K562 (cell line): ENCODE measurements around the gene TUT1.

Experiments
- ESRRA ChIP-seq: fragments of 450-650 bp; IDR thresholded peaks from 2 replicates; pipeline ENCODE4 v1.6.1; 2014; ENCODE audit warnings: low read depth, mild to moderate bottlenecking, moderate library complexity, borderline replicate concordance
- IRF2 ChIP-seq: sonication (generic); formaldehyde crosslinking; IDR thresholded peaks from 2 replicates; pipeline ENCODE4 v1.8.1; 2022; ENCODE audit warnings: mild to moderate bottlenecking, missing genetic modification reagents
- SOX6 ChIP-seq: fragments of 450-650 bp; IDR thresholded peaks from 2 replicates; pipeline ENCODE4 v1.6.1; 2014; ENCODE audit warnings: mild to moderate bottlenecking

- no peak for TF ChIP-seq IRF2 (CRISPR knock-in tag)
- no peak for TF ChIP-seq ESRRA
- TF ChIP-seq SOX6, result no peak
These were observed 1.7 kb upstream of the TUT1 start for GRCh38 chr11:62592989-62593421.
